NOMO-1 (cell line): Measurements from ENCODE around the gene ENTPD8.
"Not testable (repeated sequence)": the region's sequence is repeated elsewhere in the genome, so short reads cannot be mapped to it uniquely, and the experiment has no call there.

ENCODE experiments used
- DNase-seq, 2 experiments: peaks; one replicate each; lab custom pipeline; 2025; ENCODE audit not compliant: unreplicated experiment in 2 of 2; lab: John Stamatoyannopoulos, UW

ENTPD8 gene

GRCh38 chr9:137477778-137478612, 36.8 kb upstream of the ENTPD8 start:
- no peak for DNase-seq

GRCh38 chr9:137476856-137477255, 35.7 kb upstream of the ENTPD8 start:
- no peak for DNase-seq

- DNase-seq = no peak
Observed at GRCh38 chr9:137475666-137476065, 34.5 kb upstream of the ENTPD8 start.

GRCh38 chr9:137474271-137474670, 33.1 kb upstream of the ENTPD8 start:
- no peak for DNase-seq

GRCh38 chr9:137470785-137471184, 29.6 kb upstream of the ENTPD8 start:
- DNase-seq = peak in 1 of 2 experiments; percentile 47

- DNase-seq = no peak
Observed at GRCh38 chr9:137467896-137468295, 26.7 kb upstream of the ENTPD8 start.

GRCh38 chr9:137467161-137467581, 26.0 kb upstream of the ENTPD8 start:
- DNase-seq = no peak

GRCh38 chr9:137466389-137467085, 25.4 kb upstream of the ENTPD8 start:
- not testable (repeated sequence) for DNase-seq

GRCh38 chr9:137465720-137466388, 24.7 kb upstream of the ENTPD8 start:
- DNase-seq = no peak

GRCh38 chr9:137465000-137465719, 24.0 kb upstream of the ENTPD8 start:
- no peak for DNase-seq

GRCh38 chr9:137464291-137464999, 23.3 kb upstream of the ENTPD8 start:
- DNase-seq = no peak

GRCh38 chr9:137463931-137464290, 22.8 kb upstream of the ENTPD8 start:
- DNase-seq = no peak

- no peak for DNase-seq
Observed at GRCh38 chr9:137462986-137463930, 22.1 kb upstream of the ENTPD8 start.

- DNase-seq = no peak
Observed at GRCh38 chr9:137462396-137462985, 21.3 kb upstream of the ENTPD8 start.

GRCh38 chr9:137461663-137462395, 20.7 kb upstream of the ENTPD8 start:
- DNase-seq = peak; percentile 67 to 70

- DNase-seq = no peak
Observed at GRCh38 chr9:137461316-137461662, 20.1 kb upstream of the ENTPD8 start.

- DNase-seq = no peak
Observed at GRCh38 chr9:137460363-137461315, 19.5 kb upstream of the ENTPD8 start.
